ENCODE results near the gene CTNND2.
"Not testable (repeated sequence)": the region's sequence is repeated elsewhere in the genome, so short reads cannot be mapped to it uniquely, and the experiment has no call there.

CTNND2 gene

GRCh38 chr5:11429254-11429653 lies 475.0 kb downstream of the CTNND2 start:
- DNase-seq = no peak

- DNase-seq = no peak
Measured at GRCh38 chr5:11427569-11427968, 476.7 kb downstream of the CTNND2 start.

- no peak for DNase-seq
Measured at GRCh38 chr5:11426442-11426841, 477.8 kb downstream of the CTNND2 start.

GRCh38 chr5:11422342-11422741 lies 481.9 kb downstream of the CTNND2 start:
- no peak for DNase-seq

- no peak for DNase-seq
Measured at GRCh38 chr5:11420969-11421368, 483.3 kb downstream of the CTNND2 start.

GRCh38 chr5:11415751-11416150 lies 488.5 kb downstream of the CTNND2 start:
- DNase-seq = peak in 1 of 2 donors; percentile 69

GRCh38 chr5:11414732-11415131 lies 489.5 kb downstream of the CTNND2 start:
- not testable (repeated sequence) for DNase-seq

GRCh38 chr5:11411621-11412020 lies 492.6 kb downstream of the CTNND2 start:
- DNase-seq = no peak

- DNase-seq = peak; percentile 22 to 57
Measured at GRCh38 chr5:11407556-11408145, 496.6 kb downstream of the CTNND2 start.

- no peak for DNase-seq
Measured at GRCh38 chr5:11400316-11400715, 503.9 kb downstream of the CTNND2 start.

GRCh38 chr5:11398728-11399127 lies 505.5 kb downstream of the CTNND2 start:
- DNase-seq = no peak

- DNase-seq = no peak
Measured at GRCh38 chr5:11397549-11397948, 506.7 kb downstream of the CTNND2 start.

GRCh38 chr5:11396917-11397316 lies 507.3 kb downstream of the CTNND2 start:
- DNase-seq = no peak

- DNase-seq = no peak
Measured at GRCh38 chr5:11394933-11395332, 509.3 kb downstream of the CTNND2 start.

- no peak for DNase-seq
Measured at GRCh38 chr5:11390291-11390767, 513.9 kb downstream of the CTNND2 start.

GRCh38 chr5:11387382-11387781 lies 516.9 kb downstream of the CTNND2 start:
- DNase-seq = peak in 1 of 2 donors; percentile 25

- no peak for DNase-seq
Measured at GRCh38 chr5:11386398-11386797, 517.8 kb downstream of the CTNND2 start.

- DNase-seq = peak; percentile 69 to 94
Measured at GRCh38 chr5:11385901-11386293, 518.3 kb downstream of the CTNND2 start.

- peak in 1 of 2 donors; percentile 46 for DNase-seq
Measured at GRCh38 chr5:11385251-11385900, 518.9 kb downstream of the CTNND2 start.

GRCh38 chr5:11384441-11385250 lies 519.6 kb downstream of the CTNND2 start:
- peak; percentile 19 to 60 for DNase-seq

GRCh38 chr5:11383506-11384095 lies 520.6 kb downstream of the CTNND2 start:
- DNase-seq = peak in 1 of 2 donors; percentile 44

GRCh38 chr5:11378461-11378860 lies 525.8 kb downstream of the CTNND2 start:
- DNase-seq = no peak

- no peak for DNase-seq
Measured at GRCh38 chr5:11377896-11378295, 526.4 kb downstream of the CTNND2 start.
